HG03575 (cell line): ENCODE measurements around the gene SAMD3.
"Not testable (repeated sequence)": the region's sequence is repeated elsewhere in the genome, so short reads cannot be mapped to it uniquely, and the experiment has no call there.

Experiments
- ATAC-seq: cut with Tn5 transposase; IDR thresholded peaks from one replicate; pipeline ENCODE4 v1.9.1; 2021; ENCODE audit not compliant: unreplicated experiment, insufficient number of reproducible peaks, low FRiP score; ENCODE audit errors: extremely low read depth

The SAMD3 gene

GRCh38 chr6:130222775-130223174 is at the start of gene SAMD3:
Gene SAMD3, minus strand, starts transcription at chr6:130222951. Its CDS starts 7,678 bp downstream, at chr6:130215273.
- no peak for ATAC-seq

GRCh38 chr6:130269969-130270635 is 47.4 kb upstream of the SAMD3 start:
- peak; percentile 56 for ATAC-seq

GRCh38 chr6:130265553-130265952 is 42.8 kb upstream of the SAMD3 start:
- ATAC-seq: not testable (repeated sequence)

GRCh38 chr6:130262008-130262407 is 39.3 kb upstream of the SAMD3 start:
- no peak for ATAC-seq

- ATAC-seq: not testable (repeated sequence)
Observed at GRCh38 chr6:130261558-130261957, 38.8 kb upstream of the SAMD3 start.

GRCh38 chr6:130260614-130261241 is 38.0 kb upstream of the SAMD3 start:
- ATAC-seq: not testable (repeated sequence)

- peak; percentile 74 for ATAC-seq
Observed at GRCh38 chr6:130260050-130260462, 37.3 kb upstream of the SAMD3 start.

- peak; percentile 17 for ATAC-seq
Observed at GRCh38 chr6:130259557-130259956, 36.8 kb upstream of the SAMD3 start.

- ATAC-seq: no peak
Observed at GRCh38 chr6:130259140-130259539, 36.4 kb upstream of the SAMD3 start.

- no peak for ATAC-seq
Observed at GRCh38 chr6:130252527-130253237, 29.9 kb upstream of the SAMD3 start.

GRCh38 chr6:130245267-130245666 is 22.5 kb upstream of the SAMD3 start:
- ATAC-seq: no peak

- ATAC-seq: no peak
Observed at GRCh38 chr6:130244728-130245127, 22.0 kb upstream of the SAMD3 start.

GRCh38 chr6:130240232-130240631 is 17.5 kb upstream of the SAMD3 start:
- ATAC-seq: no peak

- no peak for ATAC-seq
Observed at GRCh38 chr6:130239755-130240154, 17.0 kb upstream of the SAMD3 start.

GRCh38 chr6:130233330-130233729 is 10.6 kb upstream of the SAMD3 start:
- no peak for ATAC-seq

GRCh38 chr6:130230531-130230930 is 7.8 kb upstream of the SAMD3 start:
- not testable (repeated sequence) for ATAC-seq

- no peak for ATAC-seq
Observed at GRCh38 chr6:130229645-130230044, 6.9 kb upstream of the SAMD3 start.

- ATAC-seq: peak; percentile 98
Observed at GRCh38 chr6:130223508-130223907, 757 bp upstream of the SAMD3 start.

GRCh38 chr6:130218134-130218533 is 4.6 kb downstream of the SAMD3 start:
- no peak for ATAC-seq

- no peak for ATAC-seq
Observed at GRCh38 chr6:130216620-130217019, 6.1 kb downstream of the SAMD3 start.
